CD4-positive, alpha-beta memory T cell (primary cell): Measurements from ENCODE around the gene PHAF1. TPM values are rescaled to one million over a fixed set of nuclear protein-coding genes. Genes with fewer than 3 reads are reported as not detected.

Experiments used
- CTCF ChIA-PET: fragments of 350-600 bp; sonication (Branson Sonifier 250); formaldehyde crosslinking; loops from one replicate; lab custom pipeline; 2021; ENCODE audit warnings: inconsistent platforms; ENCODE audit not compliant: partially characterized antibody; lab: Charles Lee
- POLR2A ChIA-PET: fragments of 350-600 bp; sonication (Branson Sonifier 250); formaldehyde crosslinking; loops from one replicate; lab custom pipeline; 2021; ENCODE audit not compliant: partially characterized antibody; lab: Charles Lee
- DNase-seq, 5 donors: peaks; one replicate each; pipeline versions ENCODE4 v3.0.0 to v3.0.0-alpha.2; 2020 to 2022; ENCODE audit warnings: mixed read lengths in 1 of 5
- H3K27ac ChIP-seq: one replicate; pipeline ENCODE4 v1.7.0; 2013; ENCODE audit warnings: low read depth, low read length
- H3K27me3 ChIP-seq: 2 replicates; pipeline ENCODE4 v1.7.0; 2013; ENCODE audit warnings: mild to moderate bottlenecking, low read length, moderate library complexity; ENCODE audit not compliant: insufficient read depth
- H3K36me3 ChIP-seq: 2 replicates; pipeline ENCODE4 v1.7.0; 2013; ENCODE audit warnings: mild to moderate bottlenecking, low read length, moderate library complexity; ENCODE audit not compliant: insufficient read depth
- H3K4me1 ChIP-seq: 2 replicates; pipeline ENCODE4 v1.7.0; 2013; ENCODE audit warnings: mild to moderate bottlenecking, low read length, moderate library complexity; ENCODE audit not compliant: insufficient read depth
- H3K4me3 ChIP-seq, 2 donors: one replicate each; pipeline ENCODE4 v1.7.0; 2013; ENCODE audit warnings: low read length in 2 of 2, mild to moderate bottlenecking in 1 of 2
- H3K9me3 ChIP-seq, 2 donors: one replicate each; pipeline ENCODE4 v1.7.0; 2013; ENCODE audit warnings: low read length in 2 of 2, control low read depth in 1 of 2; ENCODE audit not compliant: control insufficient read depth in 1 of 2
- H3K27ac Mint-ChIP-seq, 7 donors: one replicate each; pipeline ENCODE4 v1.8.0; 2020 to 2021; ENCODE audit warnings: mixed read lengths in 7 of 7, mild to moderate bottlenecking in 6 of 7, inconsistent platforms in 3 of 7, moderate library complexity in 3 of 7
- H3K27me3 Mint-ChIP-seq, 2 donors: one replicate each; pipeline ENCODE4 v1.8.0; 2020 to 2021; ENCODE audit warnings: mixed read lengths in 2 of 2
- H3K36me3 Mint-ChIP-seq, 2 donors: one replicate each; pipeline ENCODE4 v1.8.0; 2020 to 2021; ENCODE audit warnings: mixed read lengths in 2 of 2, inconsistent platforms in 1 of 2, mild to moderate bottlenecking in 1 of 2
- H3K4me1 Mint-ChIP-seq, 4 donors: one replicate each; pipeline ENCODE4 v1.8.0; 2020 to 2021; ENCODE audit warnings: mixed read lengths in 4 of 4, mild to moderate bottlenecking in 1 of 4
- H3K4me3 Mint-ChIP-seq, 8 donors: one replicate each; pipeline ENCODE4 v1.8.0; 2020 to 2021; ENCODE audit warnings: mixed read lengths in 8 of 8, mild to moderate bottlenecking in 7 of 8, moderate library complexity in 6 of 8, inconsistent platforms in 3 of 8
- H3K9me3 Mint-ChIP-seq, 8 donors: one replicate each; pipeline ENCODE4 v1.8.0; 2020 to 2021; ENCODE audit warnings: mixed read lengths in 8 of 8, mild to moderate bottlenecking in 5 of 8, inconsistent platforms in 3 of 8, moderate library complexity in 1 of 8
- intact Hi-C: fragments of 100-400 bp; cut with micrococcal nuclease; formaldehyde crosslinking; loops from one replicate; pipeline ENCODE4 v1.15.1; 2023
- polyA plus RNA-seq, 2 donors: library from polyadenylated mRNA; unstranded; fragments of 300-500 nt; fragmentation: Illumina TruSeq; gene quantifications; one replicate each; pipeline ENCODE4 v1.2.3, GENCODE V29; 2021
- total RNA-seq, 2 experiments: library from RNA; stranded (reverse); gene quantifications; one replicate each; pipeline ENCODE4 v1.2.3, GENCODE V29; 2021

The PHAF1 gene
- total and polyA plus RNA-seq, 4 experiments from 2014 or later: 7.5 to 22.7 (median 19.2) TPM

- Mint-ChIP-seq H3K4me1 (peaks cover 25 to 62% (median 36%) of the 10 kb centered on the region in 4 donors), H3K36me3 (no peaks in the 10 kb centered on the region), H3K9me3 (no peaks in the 10 kb centered on the region), H3K4me3 (peak overlapping the region in 1 of 8 donors; percentile 26), H3K27me3 (peaks cover 5 to 16% of the 10 kb centered on the region in 2 donors), H3K27ac (peak overlapping the region in 2 of 7 donors; percentile 42 to 47)
- Histone ChIP-seq H3K27me3 (peaks cover 7% of the 10 kb centered on the region), H3K4me3 (peak overlapping the region in 1 of 2 donors; percentile 68), H3K36me3 (no peaks in the 10 kb centered on the region), H3K27ac (peak overlapping the region; percentile 20), H3K9me3 (no peaks in the 10 kb centered on the region), H3K4me1 (peaks cover 42% of the 10 kb centered on the region)
- intact Hi-C loops: loop anchor here (1.0 kb wide), 1 partner anchor 15 kb away; the partner anchor contains the start of genes FBXL8 and TRADD
- POLR2A ChIA-PET: interaction anchor here (0.9 to 13.9 kb wide), 6 partner anchors 10 to 23 kb away, joined by 4 to 320 read pairs (median 18); partner anchors contain the start of genes B3GNT9, E2F4, EXOC3L1 and FBXL8
- DNase-seq: no peak
- CTCF ChIA-PET: interaction anchor here (1.0 to 6.1 kb wide), 7 partner anchors 10 to 198 kb away, joined by 3 to 71 read pairs (median 14); partner anchors contain the start of genes FBXL8, MATCAP1 and TRADD
These were observed 65.0 kb downstream of the PHAF1 start for GRCh38 chr16:67174706-67175231.

GRCh38 chr16:67176662-67177061 is 66.9 kb downstream of the PHAF1 start:
- Mint-ChIP-seq H3K27me3 (peaks cover under 1 to 5% of the 10 kb centered on the region in 2 donors), H3K4me3 (peak overlapping the region in 1 of 8 donors; percentile 36), H3K4me1 (peaks cover 18 to 46% (median 30%) of the 10 kb centered on the region in 4 donors), H3K27ac (no peak overlapping the region), H3K36me3 (no peaks in the 10 kb centered on the region), H3K9me3 (no peaks in the 10 kb centered on the region)
- Histone ChIP-seq H3K27ac (no peak overlapping the region), H3K4me1 (peaks cover 37% of the 10 kb centered on the region), H3K4me3 (no peak overlapping the region), H3K36me3 (no peaks in the 10 kb centered on the region), H3K9me3 (no peaks in the 10 kb centered on the region), H3K27me3 (peaks cover 4% of the 10 kb centered on the region)
- ChIA-PET CTCF (interaction anchor here (5.0 to 6.1 kb wide), 3 partner anchors 8 to 23 kb away, joined by 32 to 71 read pairs (median 43); partner anchors contain the start of genes FBXL8, MATCAP1 and TRADD), POLR2A (interaction anchor here (0.6 to 13.9 kb wide), 6 partner anchors 8 to 732 kb away, joined by 3 to 320 read pairs (median 18); partner anchors contain the start of genes B3GNT9, FBXL8, HSF4 and MATCAP1)
- intact Hi-C loops: no loop called here
- DNase-seq: no peak

- ChIA-PET CTCF (interaction anchor here (5.0 to 6.1 kb wide), 3 partner anchors 7 to 24 kb away, joined by 32 to 71 read pairs (median 43); partner anchors contain the start of genes FBXL8, MATCAP1 and TRADD), POLR2A (interaction anchor here (0.7 to 13.9 kb wide), 6 partner anchors 6 to 149 kb away, joined by 3 to 320 read pairs (median 3); partner anchors contain the start of genes CBFB, FBXL8, HSF4 and MATCAP1)
- Histone ChIP-seq H3K4me3 (peak overlapping the region in 1 of 2 donors; percentile 35), H3K4me1 (peaks cover 40% of the 10 kb centered on the region), H3K9me3 (no peaks in the 10 kb centered on the region), H3K36me3 (no peaks in the 10 kb centered on the region), H3K27me3 (peaks cover 4% of the 10 kb centered on the region), H3K27ac (no peak overlapping the region)
- Mint-ChIP-seq H3K9me3 (no peaks in the 10 kb centered on the region), H3K27me3 (peaks cover 0 to 5% of the 10 kb centered on the region in 2 donors), H3K4me3 (peak overlapping the region; percentile 61 to 81 (median 77)), H3K4me1 (peaks cover 18 to 42% (median 29%) of the 10 kb centered on the region in 4 donors), H3K36me3 (no peaks in the 10 kb centered on the region), H3K27ac (peak overlapping the region in 5 of 7 donors; percentile 19 to 81 (median 54))
- intact Hi-C loops: loop anchor here (1.0 kb wide), 2 partner anchors 19 to 69 kb away; partner anchors contain the start of genes FBXL8, FHOD1 and TRADD
- DNase-seq: peak; percentile 63 to 82 (median 72)
These were observed 68.3 kb downstream of the PHAF1 start for GRCh38 chr16:67177743-67178699.

GRCh38 chr16:67179421-67180080 is 69.8 kb downstream of the PHAF1 start:
- ChIA-PET POLR2A (interaction anchor here (0.9 to 13.9 kb wide), 3 partner anchors 17 to 27 kb away, joined by 3 to 320 read pairs (median 4); partner anchors contain the start of genes FBXL8, HSF4 and TRADD), CTCF (interaction anchor here (0.9 to 1.1 kb wide), 3 partner anchors 24 to 162 kb away, joined by 3 to 4 read pairs (median 3); no protein-coding TSS in a partner anchor)
- no peaks in the 10 kb centered on the region for H3K36me3 ChIP-seq
- peak overlapping the region in 2 of 7 donors; percentile 20 to 23 for H3K27ac Mint-ChIP-seq
- intact Hi-C loops: no loop called here
- no peaks in the 10 kb centered on the region for H3K9me3 ChIP-seq
- H3K27me3 Mint-ChIP-seq: no peaks in the 10 kb centered on the region
- peak overlapping the region in 2 of 8 donors; percentile 23 to 56 for H3K4me3 Mint-ChIP-seq
- peak in 1 of 5 donors; percentile 24 for DNase-seq
- no peaks in the 10 kb centered on the region for H3K36me3 Mint-ChIP-seq
- H3K4me1 Mint-ChIP-seq: peaks cover 8 to 29% (median 19%) of the 10 kb centered on the region in 4 donors
- no peak overlapping the region for H3K4me3 ChIP-seq
- no peak overlapping the region for H3K27ac ChIP-seq
- no peaks in the 10 kb centered on the region for H3K9me3 Mint-ChIP-seq
- peaks cover 31% of the 10 kb centered on the region for H3K4me1 ChIP-seq
- H3K27me3 ChIP-seq: no peaks in the 10 kb centered on the region

GRCh38 chr16:67180166-67180565 is 70.4 kb downstream of the PHAF1 start:
- Mint-ChIP-seq H3K27me3 (no peaks in the 10 kb centered on the region), H3K9me3 (no peaks in the 10 kb centered on the region), H3K4me1 (peaks cover 11 to 30% (median 22%) of the 10 kb centered on the region in 4 donors), H3K27ac (no peak overlapping the region), H3K36me3 (peaks cover 0 to under 1% of the 10 kb centered on the region in 2 donors), H3K4me3 (no peak overlapping the region)
- intact Hi-C loops: no loop called here
- CTCF ChIA-PET: interaction anchor here (0.9 to 1.1 kb wide), 3 partner anchors 25 to 162 kb away, joined by 3 to 4 read pairs (median 3); no protein-coding TSS in a partner anchor
- no peak overlapping the region for H3K4me3 ChIP-seq
- POLR2A ChIA-PET: interaction anchor here (0.9 to 13.9 kb wide), 3 partner anchors 17 to 28 kb away, joined by 3 to 320 read pairs (median 4); partner anchors contain the start of genes FBXL8, HSF4 and TRADD
- H3K4me1 ChIP-seq: peaks cover 34% of the 10 kb centered on the region
- no peaks in the 10 kb centered on the region for H3K36me3 ChIP-seq
- no peak overlapping the region for H3K27ac ChIP-seq
- no peaks in the 10 kb centered on the region for H3K9me3 ChIP-seq
- H3K27me3 ChIP-seq: no peaks in the 10 kb centered on the region
- no peak for DNase-seq

- ChIA-PET CTCF (interaction anchor here (0.7 to 6.5 kb wide), 7 partner anchors 13 to 229 kb away, joined by 3 to 58 read pairs (median 4); partner anchors contain the start of genes FBXL8 and TRADD), POLR2A (interaction anchor here (1.7 to 5.3 kb wide), 3 partner anchors 21 to 152 kb away, joined by 4 to 117 read pairs (median 5); partner anchors contain the start of genes CBFB, FBXL8, TMEM208 and TRADD)
- no peak overlapping the region for H3K4me3 ChIP-seq
- Mint-ChIP-seq H3K27ac (no peak overlapping the region), H3K36me3 (peaks cover 0 to 3% of the 10 kb centered on the region in 2 donors), H3K9me3 (no peaks in the 10 kb centered on the region), H3K27me3 (peaks cover 0 to 2% of the 10 kb centered on the region in 2 donors), H3K4me1 (peaks cover 17 to 32% (median 25%) of the 10 kb centered on the region in 4 donors), H3K4me3 (no peak overlapping the region)
- H3K36me3 ChIP-seq: no peaks in the 10 kb centered on the region
- H3K27me3 ChIP-seq: no peaks in the 10 kb centered on the region
- intact Hi-C loops: no loop called here
- DNase-seq: no peak
- H3K9me3 ChIP-seq: no peaks in the 10 kb centered on the region
- H3K4me1 ChIP-seq: peaks cover 41% of the 10 kb centered on the region
- no peak overlapping the region for H3K27ac ChIP-seq
These were observed 71.6 kb downstream of the PHAF1 start for GRCh38 chr16:67181346-67181745.
